ENCODE measurements around the gene FAM25G.
"Not testable (repeated sequence)": the region's sequence is repeated elsewhere in the genome, so short reads cannot be mapped to it uniquely, and the experiment has no call there.

The FAM25G gene

DNA sequence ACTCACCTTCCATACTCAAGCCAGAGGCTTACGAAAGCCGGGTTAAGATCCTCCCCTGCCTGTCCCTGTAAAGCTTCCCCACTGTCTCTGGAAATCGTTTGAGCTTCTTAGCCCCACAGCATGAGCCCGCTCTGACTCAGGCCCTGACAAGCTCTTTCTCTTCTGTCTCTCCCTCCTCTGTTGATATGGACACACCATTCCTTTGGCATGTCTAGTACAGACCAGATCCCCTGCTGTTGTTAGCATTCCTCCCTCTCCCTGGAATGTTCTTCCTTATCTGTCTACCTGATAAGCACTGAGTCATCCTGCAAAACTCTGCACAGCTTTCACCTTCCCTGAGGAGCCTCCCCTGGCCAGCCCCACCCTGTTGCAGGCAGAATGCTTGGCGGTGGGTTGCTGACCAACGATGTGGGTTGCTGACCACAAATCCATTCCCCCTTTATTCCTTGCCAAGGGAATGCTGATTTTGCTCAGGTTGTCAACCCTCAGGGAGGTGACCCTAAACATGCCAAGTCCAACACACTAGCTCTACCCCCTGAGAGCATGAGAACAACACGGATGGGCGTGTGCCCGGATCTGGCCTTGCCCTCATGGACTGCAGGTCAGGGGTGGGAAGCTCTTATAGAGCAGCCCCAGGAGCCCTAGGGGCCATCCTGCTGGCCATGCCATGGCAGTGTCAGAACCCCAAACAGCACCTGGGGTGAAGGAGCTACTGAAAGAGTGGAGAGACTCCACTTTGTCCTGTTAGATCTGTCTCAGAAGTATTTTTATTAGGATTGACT is 28.7 kb downstream of the FAM25G start:
- not testable (repeated sequence) for DNase-seq

DNA sequence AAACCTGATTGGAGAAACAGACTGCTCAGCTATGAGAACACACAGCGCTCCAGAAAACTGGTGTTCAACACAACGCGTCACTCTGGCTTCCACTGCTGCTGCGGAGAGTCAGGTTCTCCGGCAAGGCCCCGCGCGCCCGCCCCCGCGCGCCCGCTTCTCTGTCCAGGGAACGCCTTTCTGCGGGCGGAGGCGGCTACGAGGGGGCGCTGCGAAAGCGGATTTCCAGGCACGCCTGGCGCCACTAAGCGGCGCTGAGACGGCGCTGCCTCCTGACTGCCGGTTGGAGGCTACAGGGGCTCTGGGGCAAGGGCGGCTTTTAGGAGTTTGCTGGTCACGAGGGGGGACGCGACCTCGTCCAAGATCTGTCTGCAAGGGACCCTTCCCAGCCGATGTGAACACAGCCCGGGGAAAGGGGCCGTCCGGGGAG is 30.2 kb downstream of the FAM25G start:
- peak; percentile 39 for DNase-seq

DNA sequence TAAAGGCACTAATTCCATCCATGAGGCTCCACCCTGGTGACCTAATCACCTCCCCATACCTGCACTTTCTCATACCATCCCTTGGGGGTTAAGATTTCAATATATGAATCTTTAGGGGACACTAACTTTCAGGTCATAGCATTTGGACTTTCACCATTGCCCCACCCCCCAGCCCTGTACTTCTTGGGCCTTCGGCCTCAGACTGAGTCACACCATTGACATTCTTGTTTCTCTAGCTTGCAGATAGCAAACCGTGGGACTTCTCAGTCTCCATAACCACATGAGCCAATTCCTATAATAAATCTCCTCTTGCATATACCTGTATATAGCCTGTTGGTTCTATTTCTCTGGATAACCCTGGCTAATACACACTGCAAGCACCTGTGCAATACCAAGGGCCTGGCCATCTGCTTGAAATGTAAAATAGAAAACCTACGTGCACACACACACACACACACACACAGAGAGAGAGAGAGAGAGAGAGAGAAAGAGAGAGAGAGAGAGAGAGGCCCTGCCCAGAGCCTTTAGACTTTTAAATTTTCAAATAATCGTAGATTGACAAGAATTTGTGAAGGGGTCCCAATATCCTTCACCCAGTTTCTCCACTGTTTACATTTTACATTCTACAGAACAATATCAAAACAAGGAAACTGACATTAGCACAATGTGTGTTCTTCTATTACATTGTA is 32.9 kb downstream of the FAM25G start:
- no peak for DNase-seq

DNA sequence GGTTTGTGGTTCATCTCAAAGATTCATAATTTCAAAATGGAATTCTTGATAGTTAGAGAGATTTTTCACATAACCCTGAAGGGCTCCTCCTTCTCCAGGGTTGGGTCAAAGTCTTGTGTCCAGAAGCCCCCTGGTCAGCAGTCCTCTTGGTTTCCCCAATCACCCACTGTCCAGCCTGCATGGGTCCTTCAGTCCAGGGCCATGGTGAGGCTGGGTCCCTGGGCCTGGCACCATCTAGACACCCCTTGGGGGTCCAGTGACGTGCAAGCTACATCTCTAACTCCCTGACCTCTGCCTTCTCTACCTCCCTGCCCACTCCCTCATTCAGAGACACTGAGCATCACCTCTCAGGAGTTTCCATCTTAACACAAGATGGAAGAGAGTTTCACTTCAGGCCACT is 33.7 kb downstream of the FAM25G start:
- no peak for DNase-seq

DNA sequence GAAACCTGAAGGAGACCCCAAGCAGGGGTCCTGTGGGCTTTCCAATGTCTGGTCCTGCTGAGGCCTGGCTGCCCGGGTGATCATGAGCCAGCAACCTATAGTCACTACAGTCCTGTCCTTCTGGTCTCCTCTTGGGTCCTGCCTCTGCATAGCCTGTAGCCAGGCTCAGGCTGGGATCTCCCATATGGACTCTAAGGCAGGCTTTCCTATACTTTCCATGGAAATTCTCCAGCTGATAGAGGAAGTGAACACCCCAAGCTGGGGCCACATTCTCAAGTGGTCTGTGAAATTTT is 34.0 kb downstream of the FAM25G start:
- DNase-seq = no peak

DNA sequence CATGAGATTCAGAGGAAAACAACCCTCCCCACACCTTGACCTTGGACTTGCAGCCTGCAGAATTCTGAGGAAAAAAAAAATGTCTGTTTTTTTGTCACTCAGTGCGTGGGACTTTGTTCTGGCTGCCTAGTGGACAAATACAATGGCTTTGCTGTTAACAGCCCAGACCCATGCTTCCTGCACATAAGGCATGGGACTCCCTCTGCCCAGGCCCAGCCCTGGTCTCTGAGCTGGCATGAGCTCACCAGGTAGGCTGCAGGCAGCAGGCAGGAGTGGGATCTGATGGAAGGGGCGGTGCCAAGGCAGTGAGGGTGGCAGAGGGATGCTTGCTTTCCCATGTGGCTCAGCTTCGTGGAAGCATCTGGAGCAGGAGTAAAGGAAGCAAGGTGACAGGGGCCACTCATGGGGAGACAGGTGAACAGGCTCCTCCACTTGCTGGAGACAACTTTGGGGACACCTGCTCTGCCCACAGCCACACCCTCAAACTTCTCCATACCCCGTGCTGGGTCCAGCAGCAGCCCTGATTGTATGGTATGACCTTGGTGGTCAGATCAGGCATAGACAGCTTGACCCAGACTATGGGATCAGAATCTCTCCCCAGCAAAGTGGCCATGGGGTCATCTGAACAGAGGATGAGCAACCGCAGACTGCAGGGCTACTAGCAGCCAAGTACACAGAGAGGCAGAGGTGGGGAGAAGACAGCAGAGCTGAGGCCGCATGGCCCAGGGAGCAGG is 34.5 kb downstream of the FAM25G start:
- no peak for DNase-seq

DNA sequence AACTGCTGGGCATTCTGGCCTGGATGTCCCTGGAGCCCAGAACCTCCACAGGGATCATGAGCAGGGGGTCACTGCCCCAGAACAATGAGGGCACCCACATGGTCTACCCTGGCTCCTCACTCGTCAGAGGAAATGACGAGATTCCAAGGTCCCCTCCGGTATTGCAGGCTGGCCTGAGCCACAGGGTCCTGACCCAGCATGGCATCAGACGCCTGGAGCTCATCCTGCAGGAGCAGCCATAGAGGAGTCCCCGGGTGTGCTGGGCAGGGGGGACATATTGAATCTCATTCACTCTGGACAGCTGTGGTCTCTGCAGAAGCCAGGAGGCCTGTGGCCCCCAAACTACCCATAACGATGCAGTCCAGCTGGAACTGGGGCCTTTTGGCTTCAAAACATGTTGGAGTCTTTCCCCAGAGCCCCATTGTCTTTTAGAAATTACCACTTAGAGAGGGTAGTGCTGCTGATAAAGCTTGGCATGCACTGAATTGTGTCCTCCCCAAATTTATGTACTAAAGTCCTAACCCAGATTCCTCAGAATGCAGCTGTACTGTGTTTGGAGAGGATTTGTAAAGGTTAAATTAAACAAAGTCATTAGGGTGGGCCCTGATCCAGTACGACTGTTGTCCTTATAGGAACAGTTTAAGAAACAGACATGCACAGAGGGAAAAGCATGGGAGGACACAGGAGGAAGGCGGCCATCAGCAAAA is 35.3 kb downstream of the FAM25G start:
- no peak for DNase-seq

DNA sequence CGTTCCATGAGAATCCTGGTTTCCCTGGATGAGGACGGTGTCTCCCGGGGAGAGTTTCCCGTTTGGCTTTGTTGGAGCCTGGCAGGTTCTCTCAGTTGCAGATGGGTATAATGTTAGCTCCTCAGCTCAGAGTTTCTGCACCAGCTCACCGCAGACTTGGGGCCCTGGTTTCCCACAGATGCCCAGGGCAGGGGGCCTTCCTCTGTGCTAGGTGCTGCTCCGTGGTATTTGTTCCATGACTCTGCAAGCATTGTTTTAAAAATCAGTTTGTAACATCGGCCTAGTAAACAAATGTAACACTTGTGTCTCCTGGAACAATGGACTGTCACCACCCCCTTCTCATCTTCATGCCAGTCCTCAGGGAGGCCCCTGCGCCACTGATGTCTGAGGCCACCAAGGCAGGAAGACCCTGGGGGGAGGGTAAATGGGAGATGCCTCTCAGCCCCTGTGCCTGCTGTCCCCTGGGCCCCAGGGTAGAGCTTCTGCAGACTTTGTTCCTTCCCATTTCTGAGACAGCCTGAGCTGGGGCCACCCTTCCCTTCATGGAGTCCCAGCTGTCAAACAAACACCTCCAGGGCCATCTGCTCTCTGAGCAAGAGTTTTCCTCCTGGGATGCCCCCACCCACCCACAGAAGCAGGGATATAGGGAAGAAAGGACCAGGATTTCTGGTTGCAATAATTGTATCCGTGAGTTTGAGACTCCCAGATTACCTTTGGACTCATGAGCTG is 36.0 kb downstream of the FAM25G start:
- DNase-seq = not testable (repeated sequence)

DNA sequence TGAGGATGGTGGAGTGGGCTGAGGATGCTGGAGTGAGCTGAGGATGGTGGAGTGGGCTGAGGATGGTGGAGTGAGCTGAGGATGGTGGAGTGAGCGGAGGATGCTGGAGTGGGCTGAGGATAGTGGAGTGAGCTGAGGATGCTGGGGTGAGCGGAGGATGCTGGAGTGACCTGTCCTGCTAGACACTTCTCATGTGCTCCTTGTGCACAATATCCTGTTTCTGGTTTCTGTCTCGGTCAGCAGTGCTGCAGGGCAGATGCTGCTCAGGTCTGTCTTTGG is 36.8 kb downstream of the FAM25G start:
- no peak for DNase-seq

DNA sequence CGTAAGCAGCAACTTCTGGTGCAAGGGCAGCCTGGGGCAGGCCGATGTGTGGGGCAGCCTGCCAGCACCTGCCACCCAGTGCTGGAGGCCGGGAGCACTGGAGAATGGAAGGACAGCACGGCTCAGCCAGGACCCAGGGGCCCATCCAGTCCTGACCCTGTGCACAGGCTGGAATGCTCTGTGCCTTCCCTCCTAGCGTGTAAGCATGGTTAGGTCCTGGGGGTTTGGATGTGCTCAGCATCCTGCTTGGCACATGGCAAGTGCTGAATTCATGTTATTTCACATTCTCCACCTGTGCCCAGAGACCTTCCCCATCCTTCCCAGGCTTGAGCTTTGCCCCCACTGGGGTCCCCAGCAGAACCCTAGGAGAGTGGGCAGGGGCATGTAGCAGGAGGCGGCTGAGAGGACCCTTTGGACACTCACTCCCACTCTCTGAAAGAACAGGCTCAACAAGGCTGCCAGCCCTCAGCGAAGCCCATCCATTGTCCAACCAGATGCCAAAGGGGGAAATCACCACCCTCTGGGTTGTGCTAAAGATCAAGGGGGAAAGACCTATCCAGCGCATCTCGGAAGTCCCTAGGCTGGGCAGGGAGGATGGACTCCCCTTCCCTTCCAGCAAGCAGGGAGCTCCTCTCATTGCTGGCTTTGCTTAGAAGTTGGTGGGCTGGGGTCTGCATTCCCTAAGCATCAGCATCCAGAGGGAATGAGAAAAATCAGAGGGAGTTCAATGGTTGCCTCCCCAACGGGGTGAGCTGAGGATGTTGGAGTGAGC is 37.3 kb downstream of the FAM25G start:
- no peak for DNase-seq

DNA sequence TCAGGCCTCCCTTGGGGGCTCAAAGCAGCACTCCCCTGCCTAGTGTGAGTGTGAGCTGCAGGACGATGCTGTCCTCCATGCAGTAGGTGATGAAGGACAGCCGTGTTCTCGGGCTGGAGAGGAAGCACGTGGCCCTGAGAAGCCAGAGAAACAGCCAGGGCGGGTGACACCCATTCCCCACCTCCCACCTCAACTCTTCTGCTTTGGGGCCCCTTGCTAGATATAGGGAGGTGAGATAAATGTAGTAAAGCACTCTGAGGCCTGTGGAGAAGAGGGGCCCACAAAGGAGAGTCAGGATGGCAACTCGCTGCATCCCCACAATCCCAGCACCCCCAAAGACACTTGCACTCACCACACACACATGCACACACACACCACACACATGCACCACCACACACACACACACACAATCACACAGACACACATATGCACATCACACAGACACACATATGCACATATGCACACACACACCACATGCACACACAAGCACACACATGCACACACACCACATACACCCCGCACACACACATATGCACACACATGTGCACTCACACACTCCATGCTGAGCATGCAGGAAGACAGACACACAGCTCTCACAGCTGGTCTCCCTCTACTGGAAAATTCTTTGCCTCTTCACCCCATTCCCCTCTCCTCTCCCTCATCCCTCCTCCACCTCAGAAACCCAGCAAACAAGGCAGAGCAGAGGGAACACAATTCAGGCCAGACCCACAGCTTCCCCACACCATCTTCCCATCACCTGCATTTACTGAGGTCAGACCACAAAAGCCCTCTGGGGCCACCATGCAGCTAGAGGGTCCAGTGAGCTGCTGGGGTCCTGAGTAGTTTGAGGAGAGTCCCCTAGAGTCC is 38.1 kb downstream of the FAM25G start:
- no peak for DNase-seq

DNA sequence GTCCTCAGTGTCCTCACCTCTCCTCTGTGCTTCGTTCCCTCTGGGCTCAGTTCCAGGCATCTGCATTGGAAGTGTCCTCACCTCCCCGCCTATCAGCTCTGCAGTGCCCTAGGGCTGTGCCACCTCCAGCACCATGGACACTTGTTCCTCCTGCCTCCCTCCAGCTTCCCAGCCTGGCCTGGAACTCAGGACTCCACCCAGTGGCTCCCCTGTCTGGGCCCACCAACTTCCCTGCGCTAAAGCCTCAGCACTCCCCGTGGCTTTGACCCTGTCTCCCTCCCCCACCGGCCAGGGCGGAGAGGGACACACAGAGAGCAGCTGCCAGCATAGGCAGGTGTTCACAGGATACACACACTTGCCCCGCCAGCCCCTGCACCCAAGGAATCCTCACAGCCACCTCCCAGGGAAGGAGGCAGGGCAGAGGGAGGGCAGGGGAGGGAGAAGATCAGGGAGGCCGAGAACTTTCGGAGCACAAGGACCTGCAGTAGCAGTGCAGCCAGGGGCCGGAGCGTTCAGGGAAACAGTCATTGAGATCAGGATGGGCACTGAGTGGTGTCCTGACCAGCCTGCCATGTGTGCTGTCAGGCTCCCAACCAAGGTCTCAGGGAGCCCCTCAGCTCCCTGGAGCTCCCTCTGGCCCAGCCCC is 38.9 kb downstream of the FAM25G start:
- no peak for DNase-seq

DNA sequence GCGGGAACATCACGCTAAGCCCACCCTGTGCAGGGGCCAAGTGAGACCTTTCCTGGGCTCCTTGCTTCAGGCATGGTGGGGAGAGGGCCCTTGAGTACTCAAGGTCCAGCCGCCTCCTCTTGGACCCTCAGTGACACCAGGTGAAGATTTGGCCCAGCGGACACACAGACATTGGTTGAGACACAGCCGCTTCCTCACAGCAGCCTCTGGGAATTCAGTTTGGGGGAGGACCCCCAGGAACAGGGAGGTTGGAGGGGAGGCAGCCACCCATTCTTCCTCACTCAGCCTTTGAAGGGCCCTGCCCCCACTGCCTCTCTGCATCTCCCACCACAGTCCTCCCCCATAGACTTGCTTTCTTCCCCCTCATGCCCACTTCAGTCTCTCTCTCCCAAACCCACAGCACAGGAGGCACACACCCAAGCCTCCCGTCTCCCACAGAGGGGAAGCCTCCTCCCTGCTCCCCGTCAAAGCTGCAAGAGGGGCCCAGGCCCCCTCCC is 39.5 kb downstream of the FAM25G start:
- no peak for DNase-seq

DNA sequence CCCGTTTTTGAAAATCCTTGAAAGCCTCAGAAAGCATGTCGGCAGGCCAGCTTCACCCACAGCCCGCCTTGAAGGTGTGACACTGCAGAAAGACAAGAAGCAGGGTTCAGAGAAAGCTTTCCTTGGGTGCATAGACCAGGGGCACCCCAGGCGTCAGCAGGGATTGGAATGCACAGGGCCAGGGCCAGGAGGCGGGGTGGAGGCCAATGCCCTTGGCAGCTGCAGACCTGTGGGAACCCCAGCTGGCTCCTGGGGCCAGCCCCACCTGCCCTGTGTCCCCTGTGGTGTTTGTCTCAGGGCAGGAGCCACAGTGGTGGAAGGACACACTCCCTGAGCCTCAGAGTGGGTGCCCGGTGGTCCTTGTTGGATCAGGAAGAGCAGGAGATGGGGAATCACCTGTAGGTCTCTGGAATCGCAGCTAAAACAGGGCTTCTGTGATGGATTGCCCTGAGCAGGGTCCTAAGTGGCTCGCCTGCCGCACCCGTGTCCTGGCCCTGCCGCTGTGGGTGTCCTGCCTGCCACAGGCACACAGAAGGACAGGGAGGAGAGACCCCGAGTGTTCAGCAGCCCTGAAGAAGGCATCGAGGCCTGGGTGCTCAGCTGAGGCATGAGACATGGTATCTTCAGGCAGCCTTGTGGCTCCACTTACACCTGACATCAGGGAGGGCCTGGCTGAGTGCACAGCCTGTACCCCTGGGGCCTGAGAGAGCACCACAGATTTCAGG is 40.1 kb downstream of the FAM25G start:
- no peak for DNase-seq

DNA sequence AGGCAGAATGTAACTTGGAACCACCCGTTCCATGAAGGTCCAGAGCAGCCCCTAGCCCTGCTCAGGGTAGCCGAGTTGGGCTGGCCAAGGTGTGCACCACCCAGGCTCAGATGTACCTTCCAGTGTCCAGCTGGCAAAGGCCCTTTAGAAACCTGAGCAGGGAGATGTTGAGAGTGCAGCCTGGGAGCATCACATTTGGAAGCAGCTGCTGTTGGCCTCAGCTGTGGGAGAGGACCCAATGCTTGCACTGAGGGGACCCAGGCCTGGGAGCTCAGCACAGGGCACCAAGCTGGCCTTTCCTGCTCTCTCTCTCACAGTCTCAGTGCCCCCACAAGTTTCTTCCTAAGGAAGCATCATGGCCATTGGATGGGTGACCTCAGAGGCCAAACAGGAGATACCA is 41.1 kb downstream of the FAM25G start:
- DNase-seq = no peak

DNA sequence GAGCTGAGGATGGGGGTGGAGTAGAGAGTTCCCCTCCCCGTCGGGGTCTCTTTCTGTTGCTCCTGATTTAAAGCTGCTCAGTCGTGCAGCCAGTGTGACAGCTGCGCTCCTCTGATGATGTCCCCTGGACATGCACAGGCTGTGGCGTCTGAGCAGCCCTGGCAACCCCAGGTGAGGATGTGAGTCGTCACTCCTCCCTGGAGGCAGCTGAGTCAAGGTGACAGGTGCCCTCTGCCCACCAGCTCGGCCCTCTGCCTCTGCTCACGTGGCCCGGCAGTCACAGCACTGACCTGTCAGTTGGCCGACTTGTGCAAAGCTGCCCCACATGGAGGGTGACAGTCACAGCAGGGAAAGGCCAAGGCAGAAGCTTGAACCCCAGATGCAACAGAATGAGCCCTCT is 41.5 kb downstream of the FAM25G start:
- no peak for DNase-seq

DNA sequence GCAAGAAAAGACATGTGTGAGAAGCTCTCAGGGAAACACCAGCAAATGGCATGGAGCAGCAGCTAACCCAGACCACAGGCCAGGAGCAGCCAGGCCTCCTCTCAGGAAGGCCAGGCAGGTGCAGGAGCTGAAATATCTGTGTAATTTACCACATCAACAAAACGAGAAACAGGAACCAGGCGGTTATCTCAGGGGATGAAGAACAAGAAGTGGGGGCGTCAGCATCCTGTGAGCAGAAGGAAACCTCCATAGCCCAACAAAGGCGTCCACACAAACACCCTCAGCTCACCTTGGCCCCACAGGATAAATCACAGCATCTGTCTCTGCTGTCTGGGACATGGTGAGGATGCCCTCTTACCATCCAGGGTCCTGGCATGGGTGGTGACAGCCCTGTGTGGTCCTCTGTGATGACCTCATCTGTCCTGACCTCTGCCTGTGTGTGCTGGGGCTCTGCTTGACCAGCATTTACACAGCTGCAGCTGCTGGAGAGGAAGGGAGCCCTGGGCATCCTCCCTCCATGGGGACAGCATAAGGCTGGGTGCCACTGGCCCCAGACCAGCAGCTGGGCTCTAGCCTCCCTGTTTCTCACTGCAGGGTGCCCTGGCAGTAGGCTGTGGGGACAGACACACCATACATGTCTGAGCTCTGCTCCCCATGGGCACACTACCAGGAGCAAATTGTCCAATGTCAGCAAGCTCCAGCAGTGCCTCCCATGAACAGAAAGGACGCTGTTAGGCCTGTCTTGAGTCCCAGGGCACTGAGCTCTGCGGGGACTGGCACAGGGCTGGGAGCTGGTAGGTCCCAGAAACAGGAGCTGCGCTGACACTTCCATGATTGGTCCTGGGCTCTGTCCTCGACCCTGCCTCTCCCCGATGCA is 42.2 kb downstream of the FAM25G start:
- DNase-seq = peak; percentile 39

DNA sequence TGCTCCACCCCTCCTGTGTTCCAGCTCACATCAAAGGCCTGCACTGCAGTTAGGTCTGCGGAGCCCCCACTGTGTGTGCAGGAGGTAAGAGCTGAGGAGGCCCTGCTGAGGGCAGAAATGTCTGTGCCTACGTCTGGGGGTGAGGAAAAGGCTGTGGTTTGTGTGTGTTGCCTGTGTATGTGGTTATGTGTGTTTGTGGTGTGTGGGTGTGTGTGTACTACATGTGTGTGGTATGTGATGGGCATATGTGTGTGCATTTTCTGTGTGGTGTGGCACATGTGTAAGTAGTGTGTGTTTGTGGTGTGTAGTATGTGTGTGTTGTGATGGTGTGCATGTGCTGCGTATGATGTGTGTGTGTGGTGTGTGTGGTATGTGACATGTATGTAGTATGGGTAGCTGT is 43.8 kb downstream of the FAM25G start:
- no peak for DNase-seq

DNA sequence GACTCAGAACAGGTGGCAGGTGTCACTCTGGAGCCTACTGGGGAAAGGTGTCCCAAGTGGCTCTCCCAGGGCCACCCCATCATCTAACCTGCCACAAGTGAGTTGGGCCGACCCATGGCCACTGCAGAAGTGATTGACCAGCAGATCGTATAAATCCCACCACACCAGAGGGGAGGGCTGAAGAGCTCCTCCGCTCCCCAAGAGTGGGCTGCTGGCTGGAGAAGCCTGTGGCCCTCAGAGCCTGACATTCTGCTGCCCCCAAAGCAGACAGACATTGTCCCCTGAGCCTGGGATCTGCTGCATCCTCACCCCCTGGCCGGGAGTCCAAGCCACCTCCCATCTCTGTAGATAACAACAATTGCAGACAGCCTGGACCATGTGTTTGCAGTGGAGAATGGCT is 44.3 kb downstream of the FAM25G start:
- DNase-seq = no peak

All from hematopoietic multipotent progenitor cell treated with erythropoietin and hydrocortisone succinate and interleukin-3 and kit ligand, for 6 days (in vitro differentiated cells).